Glutamatergic neuron (in vitro differentiated cells): ENCODE measurements around the gene FBXL12. TPM values are rescaled to one million over a fixed set of nuclear protein-coding genes. Genes with fewer than 3 reads are reported as not detected.

Experiments used
- DNase-seq: peaks from one replicate; pipeline ENCODE4 v3.0.0; 2022
- H3K27ac Mint-ChIP-seq: one replicate; pipeline ENCODE4 v1.8.0; 2020; ENCODE audit warnings: mild to moderate bottlenecking, mixed read lengths, inconsistent platforms; ENCODE audit not compliant: unreplicated experiment
- H3K27me3 Mint-ChIP-seq: one replicate; pipeline ENCODE4 v1.8.0; 2020; ENCODE audit warnings: mild to moderate bottlenecking, moderate library complexity, mixed read lengths, inconsistent platforms; ENCODE audit not compliant: unreplicated experiment
- H3K36me3 Mint-ChIP-seq: one replicate; pipeline ENCODE4 v1.8.0; 2020; ENCODE audit warnings: mild to moderate bottlenecking, mixed read lengths, inconsistent platforms; ENCODE audit not compliant: unreplicated experiment
- H3K4me1 Mint-ChIP-seq: one replicate; pipeline ENCODE4 v1.8.0; 2020; ENCODE audit warnings: mild to moderate bottlenecking, low read depth, mixed read lengths, inconsistent platforms; ENCODE audit not compliant: unreplicated experiment
- H3K4me3 Mint-ChIP-seq: one replicate; pipeline ENCODE4 v1.8.0; 2020; ENCODE audit warnings: mild to moderate bottlenecking, mixed read lengths, inconsistent platforms; ENCODE audit not compliant: unreplicated experiment
- H3K9me3 Mint-ChIP-seq: one replicate; pipeline ENCODE4 v1.8.0; 2020; ENCODE audit warnings: mild to moderate bottlenecking, moderate library complexity, mixed read lengths, inconsistent platforms; ENCODE audit not compliant: unreplicated experiment
- CTCF ChIP-seq: fragments of 200-600 bp; sonication (generic); IDR thresholded peaks from one replicate; pipeline ENCODE4 v1.5.0; 2021; ENCODE audit not compliant: partially characterized antibody, unreplicated experiment
- total RNA-seq: library from RNA; stranded (reverse); fragmentation: NEBNext Ultra II Directional; extraction: Animal tissue kit (Norgen Biotek cat#: 25700); gene quantifications from one replicate; pipeline ENCODE4 v1.2.1, GENCODE V29; 2021; ENCODE audit not compliant: unreplicated experiment

The FBXL12 gene
- total RNA-seq, 1 donor from 2014 or later: 43.0 TPM

- TF ChIP-seq CTCF: no peak
- no peak for DNase-seq
- H3K36me3 Mint-ChIP-seq: peaks cover 5% of the 10 kb centered on the region
- H3K27ac Mint-ChIP-seq: no peak overlapping the region
- peaks cover 6% of the 10 kb centered on the region for H3K9me3 Mint-ChIP-seq
- H3K4me3 Mint-ChIP-seq: no peak overlapping the region
- H3K4me1 Mint-ChIP-seq: no peaks in the 10 kb centered on the region
- peaks cover 11% of the 10 kb centered on the region for H3K27me3 Mint-ChIP-seq
Observed at GRCh38 chr19:9861503-9861902, 42.6 kb upstream of the FBXL12 start.

GRCh38 chr19:9860407-9860806 is 41.5 kb upstream of the FBXL12 start:
- H3K4me3 Mint-ChIP-seq: no peak overlapping the region
- no peak overlapping the region for H3K27ac Mint-ChIP-seq
- DNase-seq: no peak
- no peak for TF ChIP-seq CTCF
- peaks cover 8% of the 10 kb centered on the region for H3K9me3 Mint-ChIP-seq
- peaks cover 8% of the 10 kb centered on the region for H3K27me3 Mint-ChIP-seq
- peaks cover 5% of the 10 kb centered on the region for H3K36me3 Mint-ChIP-seq
- H3K4me1 Mint-ChIP-seq: no peaks in the 10 kb centered on the region

GRCh38 chr19:9858766-9859165 is 39.9 kb upstream of the FBXL12 start:
- H3K4me3 Mint-ChIP-seq: no peak overlapping the region
- H3K36me3 Mint-ChIP-seq: peaks cover 10% of the 10 kb centered on the region
- DNase-seq: no peak
- no peak for TF ChIP-seq CTCF
- no peak overlapping the region for H3K27ac Mint-ChIP-seq
- H3K4me1 Mint-ChIP-seq: no peaks in the 10 kb centered on the region
- H3K9me3 Mint-ChIP-seq: peaks cover 8% of the 10 kb centered on the region
- peaks cover 8% of the 10 kb centered on the region for H3K27me3 Mint-ChIP-seq

GRCh38 chr19:9857920-9858746 is 39.3 kb upstream of the FBXL12 start:
- DNase-seq: no peak
- H3K27me3 Mint-ChIP-seq: peaks cover 8% of the 10 kb centered on the region
- H3K4me1 Mint-ChIP-seq: no peaks in the 10 kb centered on the region
- H3K27ac Mint-ChIP-seq: no peak overlapping the region
- H3K9me3 Mint-ChIP-seq: peaks cover 8% of the 10 kb centered on the region
- H3K4me3 Mint-ChIP-seq: no peak overlapping the region
- TF ChIP-seq CTCF: no peak
- peaks cover 11% of the 10 kb centered on the region for H3K36me3 Mint-ChIP-seq

GRCh38 chr19:9857076-9857721 is 38.3 kb upstream of the FBXL12 start:
- TF ChIP-seq CTCF: no peak
- Mint-ChIP-seq H3K9me3 (peaks cover 8% of the 10 kb centered on the region), H3K4me3 (no peak overlapping the region), H3K4me1 (no peaks in the 10 kb centered on the region), H3K36me3 (peaks cover 11% of the 10 kb centered on the region), H3K27ac (no peak overlapping the region), H3K27me3 (peaks cover 4% of the 10 kb centered on the region)
- DNase-seq: no peak
